Neural crest cell (in vitro differentiated cells): ENCODE data around the gene RSPH1. TPM values are rescaled to one million over a fixed set of nuclear protein-coding genes. Genes with fewer than 3 reads are reported as not detected.

Experiments used
- DNase-seq: peaks from one replicate; pipeline ENCODE4 v3.0.0; 2021; ENCODE audit warnings: low read depth, mixed read lengths, low spot score
- H3K27ac Mint-ChIP-seq: one replicate; pipeline ENCODE4 v1.8.0; 2021; ENCODE audit warnings: mild to moderate bottlenecking, mixed read lengths; ENCODE audit not compliant: unreplicated experiment
- H3K27me3 Mint-ChIP-seq: 2 replicates; pipeline ENCODE4 v1.8.0; 2021; ENCODE audit warnings: low read depth, mild to moderate bottlenecking, mixed read lengths
- H3K36me3 Mint-ChIP-seq: 2 replicates; pipeline ENCODE4 v1.8.0; 2021; ENCODE audit warnings: low read depth, mild to moderate bottlenecking, mixed read lengths
- H3K4me1 Mint-ChIP-seq: 2 replicates; pipeline ENCODE4 v1.8.0; 2021; ENCODE audit warnings: mixed read lengths
- H3K4me3 Mint-ChIP-seq: one replicate; pipeline ENCODE4 v1.8.0; 2021; ENCODE audit warnings: mild to moderate bottlenecking, mixed read lengths
- H3K9me3 Mint-ChIP-seq: 2 replicates; pipeline ENCODE4 v1.8.0; 2021; ENCODE audit warnings: mixed read lengths
- CTCF ChIP-seq: fragments of 200-600 bp; sonication (generic); conservative IDR thresholded peaks from 2 replicates; pipeline ENCODE4 v1.5.0; 2021; ENCODE audit warnings: antibody characterized with exemption, mild to moderate bottlenecking
- total RNA-seq: library from RNA; stranded (reverse); gene quantifications from 2 replicates; pipeline ENCODE4 v1.2.1, GENCODE V29; 2021

RSPH1 gene
- total RNA-seq, 1 donor from 2014 or later: 0.65 TPM

DNA sequence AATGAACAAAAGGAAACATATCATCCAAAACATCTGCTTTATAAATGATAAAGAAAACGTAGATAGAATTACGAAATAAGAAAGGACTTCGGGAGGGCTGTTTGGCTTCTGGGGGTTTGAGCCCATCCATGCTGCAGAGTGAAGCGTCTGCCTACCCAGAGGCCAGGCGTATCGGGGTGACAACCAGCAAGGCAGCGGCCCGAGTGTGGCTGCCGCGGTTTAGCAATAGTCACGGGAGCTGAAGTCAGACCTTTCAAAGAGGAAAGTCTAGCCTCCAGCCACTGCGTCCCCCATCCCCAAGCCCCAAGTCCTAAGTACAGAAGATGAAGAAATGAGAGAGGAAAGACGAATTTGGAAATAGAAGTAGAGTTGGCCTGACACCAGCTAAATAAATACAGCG is 26.2 kb upstream of the RSPH1 start:
- no peak for DNase-seq
- no peak overlapping the region for H3K4me3 Mint-ChIP-seq
- no peak for TF ChIP-seq CTCF
- H3K9me3 Mint-ChIP-seq: no peaks in the 10 kb centered on the region
- no peaks in the 10 kb centered on the region for H3K36me3 Mint-ChIP-seq
- H3K27me3 Mint-ChIP-seq: peaks cover 8% of the 10 kb centered on the region
- peaks cover 48% of the 10 kb centered on the region for H3K4me1 Mint-ChIP-seq
- no peak overlapping the region for H3K27ac Mint-ChIP-seq

GRCh38 chr21:42521805-42522204 is 25.8 kb upstream of the RSPH1 start:
- Mint-ChIP-seq H3K27me3 (peaks cover 12% of the 10 kb centered on the region), H3K27ac (no peak overlapping the region), H3K4me3 (no peak overlapping the region), H3K36me3 (no peaks in the 10 kb centered on the region), H3K4me1 (peaks cover 52% of the 10 kb centered on the region), H3K9me3 (no peaks in the 10 kb centered on the region)
- no peak for DNase-seq
- TF ChIP-seq CTCF: no peak

GRCh38 chr21:42521384-42521783 is 25.4 kb upstream of the RSPH1 start:
- Mint-ChIP-seq H3K4me1 (peaks cover 56% of the 10 kb centered on the region), H3K27me3 (peaks cover 12% of the 10 kb centered on the region), H3K9me3 (no peaks in the 10 kb centered on the region), H3K27ac (no peak overlapping the region), H3K36me3 (no peaks in the 10 kb centered on the region), H3K4me3 (no peak overlapping the region)
- DNase-seq: no peak
- TF ChIP-seq CTCF: no peak

DNA sequence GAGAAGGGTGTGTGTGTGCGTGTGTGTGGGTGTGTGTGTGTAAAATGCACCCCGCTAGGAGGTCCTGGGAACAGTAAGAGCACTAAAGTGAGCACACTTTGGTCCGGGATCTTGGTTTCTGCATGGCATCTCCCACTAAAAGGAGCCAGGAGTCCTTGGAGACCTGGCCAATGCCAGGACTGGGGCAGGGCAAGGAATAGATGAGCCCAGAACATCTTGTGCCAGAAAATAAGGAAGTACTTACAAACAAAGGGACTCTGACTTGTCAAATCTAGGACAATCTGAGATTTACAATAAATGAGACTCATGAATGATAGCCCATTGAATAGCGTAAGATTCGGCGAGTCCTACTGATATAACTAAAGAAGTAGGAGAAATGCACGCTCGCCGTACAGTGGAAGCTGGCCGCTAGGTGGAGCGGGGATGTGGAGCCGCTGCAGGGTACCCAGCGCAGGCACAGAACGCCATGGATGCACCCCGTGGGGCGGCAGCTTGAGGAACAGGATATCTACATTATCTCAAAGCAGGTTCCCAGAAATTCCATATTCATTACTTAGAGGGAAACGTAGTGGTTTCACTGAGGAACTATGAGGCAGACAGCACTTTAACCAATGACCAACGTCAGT is 24.7 kb upstream of the RSPH1 start:
- no peak overlapping the region for H3K27ac Mint-ChIP-seq
- no peaks in the 10 kb centered on the region for H3K36me3 Mint-ChIP-seq
- TF ChIP-seq CTCF: peak; percentile 51
- peak; percentile 36 for DNase-seq
- peaks cover 14% of the 10 kb centered on the region for H3K27me3 Mint-ChIP-seq
- peak overlapping the region; percentile 36 for H3K4me3 Mint-ChIP-seq
- H3K4me1 Mint-ChIP-seq: peaks cover 56% of the 10 kb centered on the region
- no peaks in the 10 kb centered on the region for H3K9me3 Mint-ChIP-seq

GRCh38 chr21:42518626-42519025 is 22.6 kb upstream of the RSPH1 start:
- H3K36me3 Mint-ChIP-seq: no peaks in the 10 kb centered on the region
- no peak for DNase-seq
- H3K4me1 Mint-ChIP-seq: peaks cover 47% of the 10 kb centered on the region
- H3K27ac Mint-ChIP-seq: no peak overlapping the region
- peaks cover 22% of the 10 kb centered on the region for H3K27me3 Mint-ChIP-seq
- no peak for TF ChIP-seq CTCF
- H3K9me3 Mint-ChIP-seq: no peaks in the 10 kb centered on the region
- H3K4me3 Mint-ChIP-seq: peak overlapping the region; percentile 2
